Ammon's horn (tissue), 1 donor: ENCODE results near the gene ATAD3B.
"Not testable (repeated sequence)": the region's sequence is repeated elsewhere in the genome, so short reads cannot be mapped to it uniquely, and the experiment has no call there.

ENCODE experiments used
- DNase-seq: peaks from one replicate; pipeline ENCODE4 v3.0.0-alpha.2; 2016; ENCODE audit warnings: low spot score

ATAD3B gene

GRCh38 chr1:1533894-1534291, 62.3 kb downstream of the ATAD3B start:
- not testable (repeated sequence) for DNase-seq

GRCh38 chr1:1534401-1535154, 63.0 kb downstream of the ATAD3B start:
- DNase-seq = no peak

GRCh38 chr1:1535201-1536018, 63.8 kb downstream of the ATAD3B start:
- no peak for DNase-seq

- DNase-seq = no peak
These were observed 64.7 kb downstream of the ATAD3B start for GRCh38 chr1:1536019-1536937.

GRCh38 chr1:1536938-1537546, 65.5 kb downstream of the ATAD3B start:
- DNase-seq = no peak

- DNase-seq = no peak
These were observed 66.2 kb downstream of the ATAD3B start for GRCh38 chr1:1537626-1538250.

- DNase-seq = no peak
These were observed 66.8 kb downstream of the ATAD3B start for GRCh38 chr1:1538334-1538733.

- DNase-seq = no peak
These were observed 67.4 kb downstream of the ATAD3B start for GRCh38 chr1:1538989-1539309.

GRCh38 chr1:1539310-1540089, 67.9 kb downstream of the ATAD3B start:
- no peak for DNase-seq

GRCh38 chr1:1540090-1540817, 68.7 kb downstream of the ATAD3B start, which contains the start of gene TMEM240:
TSS of gene TMEM240 (minus strand) at chr1:1540624. CDS start at chr1:1540346, 278 bp downstream.
- peak; percentile 88 for DNase-seq

GRCh38 chr1:1540818-1541628, 69.5 kb downstream of the ATAD3B start:
- DNase-seq = no peak

GRCh38 chr1:1541956-1542765, 70.6 kb downstream of the ATAD3B start:
- no peak for DNase-seq

GRCh38 chr1:1542766-1543705, 71.5 kb downstream of the ATAD3B start:
- DNase-seq = no peak

GRCh38 chr1:1543706-1544099, 72.1 kb downstream of the ATAD3B start:
- DNase-seq = no peak

- no peak for DNase-seq
These were observed 73.0 kb downstream of the ATAD3B start for GRCh38 chr1:1544544-1544943.
